ENCODE measurements around the gene UBP1. TPM values are rescaled to one million over a fixed set of nuclear protein-coding genes. Genes with fewer than 3 reads are reported as not detected.
"Not testable (repeated sequence)": the region's sequence is repeated elsewhere in the genome, so short reads cannot be mapped to it uniquely, and the experiment has no call there.

UBP1 gene
- total RNA-seq, 1 donor from 2014 or later: 62.9 TPM

- H3K9me3 ChIP-seq: no peaks in the 10 kb centered on the region
- no peaks in the 10 kb centered on the region for H3K27me3 ChIP-seq
- TF ChIP-seq, protein P1, sequence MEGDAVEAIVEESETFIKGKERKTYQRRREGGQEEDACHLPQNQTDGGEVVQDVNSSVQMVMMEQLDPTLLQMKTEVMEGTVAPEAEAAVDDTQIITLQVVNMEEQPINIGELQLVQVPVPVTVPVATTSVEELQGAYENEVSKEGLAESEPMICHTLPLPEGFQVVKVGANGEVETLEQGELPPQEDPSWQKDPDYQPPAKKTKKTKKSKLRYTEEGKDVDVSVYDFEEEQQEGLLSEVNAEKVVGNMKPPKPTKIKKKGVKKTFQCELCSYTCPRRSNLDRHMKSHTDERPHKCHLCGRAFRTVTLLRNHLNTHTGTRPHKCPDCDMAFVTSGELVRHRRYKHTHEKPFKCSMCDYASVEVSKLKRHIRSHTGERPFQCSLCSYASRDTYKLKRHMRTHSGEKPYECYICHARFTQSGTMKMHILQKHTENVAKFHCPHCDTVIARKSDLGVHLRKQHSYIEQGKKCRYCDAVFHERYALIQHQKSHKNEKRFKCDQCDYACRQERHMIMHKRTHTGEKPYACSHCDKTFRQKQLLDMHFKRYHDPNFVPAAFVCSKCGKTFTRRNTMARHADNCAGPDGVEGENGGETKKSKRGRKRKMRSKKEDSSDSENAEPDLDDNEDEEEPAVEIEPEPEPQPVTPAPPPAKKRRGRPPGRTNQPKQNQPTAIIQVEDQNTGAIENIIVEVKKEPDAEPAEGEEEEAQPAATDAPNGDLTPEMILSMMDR (IDR thresholded peaks at IDR 0.05): no peak
- intact Hi-C loops (cut with DNase I): no loop called here
- no peaks in the 10 kb centered on the region for H3K36me3 ChIP-seq
- no peak overlapping the region for H3K4me3 ChIP-seq
- peaks cover 47% of the 10 kb centered on the region for H3K4me1 ChIP-seq
- no peak overlapping the region for H3K27ac ChIP-seq
- no peak for DNase-seq
- ATAC-seq: no peak
Observed at GRCh38 chr3:33430571-33430970, 9.6 kb downstream of the UBP1 start.

GRCh38 chr3:33430061-33430460, 10.1 kb downstream of the UBP1 start:
- no peak for ATAC-seq
- TF ChIP-seq, protein P1 (IDR thresholded peaks at IDR 0.05): no peak
- Histone ChIP-seq H3K4me1 (peaks cover 42% of the 10 kb centered on the region), H3K4me3 (no peak overlapping the region), H3K27ac (no peak overlapping the region), H3K9me3 (no peaks in the 10 kb centered on the region), H3K27me3 (no peaks in the 10 kb centered on the region), H3K36me3 (no peaks in the 10 kb centered on the region)
- no peak for DNase-seq
- intact Hi-C loops (cut with DNase I): no loop called here

- H3K4me1 ChIP-seq: peaks cover 38% of the 10 kb centered on the region
Observed at GRCh38 chr3:33429306-33429705, 10.9 kb downstream of the UBP1 start.

DNA sequence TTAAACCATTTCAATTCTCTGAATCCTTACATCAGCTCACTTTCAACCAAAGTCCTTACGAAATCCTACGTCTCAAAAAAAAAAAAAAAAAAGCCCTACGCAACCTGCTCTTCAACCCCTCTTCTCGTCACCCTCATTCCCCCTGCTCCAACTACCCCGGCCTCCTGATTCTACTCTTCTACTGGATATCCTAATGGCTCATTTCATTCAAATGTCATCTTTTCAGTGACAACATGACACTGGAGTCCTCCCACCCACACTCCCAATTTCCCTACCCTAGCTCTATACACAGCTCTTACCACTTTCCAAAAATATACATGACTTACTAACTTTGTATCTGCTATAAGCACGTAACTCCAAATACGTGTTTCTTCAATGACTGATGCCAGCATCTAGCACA, 11.5 kb downstream of the UBP1 start:
- DNase-seq (no peak), ATAC-seq (peak; percentile 39)
- Histone ChIP-seq H3K4me1 (peaks cover 33% of the 10 kb centered on the region), H3K36me3 (peaks cover 11% of the 10 kb centered on the region), H3K27ac (no peak overlapping the region), H3K4me3 (no peak overlapping the region), H3K9me3 (no peaks in the 10 kb centered on the region), H3K27me3 (no peaks in the 10 kb centered on the region)
- TF ChIP-seq, protein P1 (IDR thresholded peaks at IDR 0.05): no peak
- intact Hi-C loops (cut with DNase I): no loop called here

More at GRCh38 chr3:33429306-33429705, 10.9 kb downstream of the UBP1 start:
- DNase-seq; H3K27ac ChIP-seq; ATAC-seq; H3K9me3 ChIP-seq; intact Hi-C loops (cut with DNase I); H3K4me3 ChIP-seq; H3K36me3 ChIP-seq; H3K27me3 ChIP-seq: not testable (repeated sequence)

DNA sequence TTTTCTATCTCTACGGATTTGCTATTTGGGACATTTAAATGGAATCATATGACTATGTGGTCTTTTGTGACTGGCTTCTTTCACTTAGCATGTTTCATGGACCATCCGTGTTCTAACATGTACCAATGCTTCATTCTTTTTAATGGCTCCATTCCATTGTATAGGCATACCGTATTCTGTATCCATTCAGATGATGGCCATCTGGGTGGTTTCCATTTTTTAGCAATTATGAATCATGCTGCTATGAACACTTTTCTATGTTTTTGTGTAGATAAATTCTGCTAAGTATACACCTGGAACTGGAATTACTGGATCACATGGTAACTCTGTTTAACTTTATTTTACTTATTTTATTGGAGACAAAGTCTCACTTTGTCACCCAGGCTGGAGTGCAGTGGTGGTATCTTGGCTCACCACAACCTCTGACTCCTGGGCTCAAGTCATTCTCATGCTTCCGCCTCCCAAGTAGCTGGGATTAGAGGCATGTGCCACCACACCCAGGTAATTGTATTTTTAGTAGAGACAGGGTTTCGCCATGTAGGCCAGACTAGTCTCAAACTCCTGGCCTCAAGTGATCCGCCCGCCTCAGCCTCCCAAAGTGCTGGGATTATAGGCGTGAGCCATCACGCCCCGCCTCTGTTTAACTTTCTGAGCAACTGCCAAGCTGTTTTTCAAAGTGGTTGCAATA, 13.4 kb downstream of the UBP1 start:
- intact Hi-C loops (cut with DNase I): no loop called here
- H3K4me3 ChIP-seq: no peak overlapping the region
- peaks cover 18% of the 10 kb centered on the region for H3K4me1 ChIP-seq
- TF ChIP-seq, protein P1 (IDR thresholded peaks at IDR 0.05): no peak
- no peaks in the 10 kb centered on the region for H3K27me3 ChIP-seq
- no peak overlapping the region for H3K27ac ChIP-seq
- ATAC-seq (no peak), DNase-seq (no peak)
- H3K9me3 ChIP-seq: no peaks in the 10 kb centered on the region
- peaks cover 21% of the 10 kb centered on the region for H3K36me3 ChIP-seq

- TF ChIP-seq, protein P1 (IDR thresholded peaks at IDR 0.05): no peak
- no peak for ATAC-seq
- Histone ChIP-seq H3K9me3 (no peaks in the 10 kb centered on the region), H3K4me3 (no peak overlapping the region), H3K27me3 (no peaks in the 10 kb centered on the region), H3K27ac (no peak overlapping the region), H3K36me3 (peaks cover 28% of the 10 kb centered on the region), H3K4me1 (peaks cover 11% of the 10 kb centered on the region)
- intact Hi-C loops (cut with DNase I): no loop called here
- no peak for DNase-seq
Observed at GRCh38 chr3:33426068-33426467, 14.1 kb downstream of the UBP1 start.
